ENCODE results near the gene PSME1.

DNA sequence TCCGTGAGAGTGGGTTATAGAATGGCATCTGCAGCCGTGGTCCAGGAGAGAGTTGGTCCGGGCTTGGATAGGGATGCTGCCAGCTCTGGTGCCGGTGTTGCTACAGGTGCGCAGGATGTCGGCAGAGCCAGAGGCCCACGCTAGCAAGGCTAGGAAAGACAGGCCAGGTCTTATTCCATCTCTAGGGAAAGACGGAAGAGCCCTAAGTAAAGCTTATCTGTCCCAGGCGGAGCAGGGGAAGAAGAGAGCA lies 485 bp upstream of the PSME1 start:
- TF ChIP-seq, protein P1, sequence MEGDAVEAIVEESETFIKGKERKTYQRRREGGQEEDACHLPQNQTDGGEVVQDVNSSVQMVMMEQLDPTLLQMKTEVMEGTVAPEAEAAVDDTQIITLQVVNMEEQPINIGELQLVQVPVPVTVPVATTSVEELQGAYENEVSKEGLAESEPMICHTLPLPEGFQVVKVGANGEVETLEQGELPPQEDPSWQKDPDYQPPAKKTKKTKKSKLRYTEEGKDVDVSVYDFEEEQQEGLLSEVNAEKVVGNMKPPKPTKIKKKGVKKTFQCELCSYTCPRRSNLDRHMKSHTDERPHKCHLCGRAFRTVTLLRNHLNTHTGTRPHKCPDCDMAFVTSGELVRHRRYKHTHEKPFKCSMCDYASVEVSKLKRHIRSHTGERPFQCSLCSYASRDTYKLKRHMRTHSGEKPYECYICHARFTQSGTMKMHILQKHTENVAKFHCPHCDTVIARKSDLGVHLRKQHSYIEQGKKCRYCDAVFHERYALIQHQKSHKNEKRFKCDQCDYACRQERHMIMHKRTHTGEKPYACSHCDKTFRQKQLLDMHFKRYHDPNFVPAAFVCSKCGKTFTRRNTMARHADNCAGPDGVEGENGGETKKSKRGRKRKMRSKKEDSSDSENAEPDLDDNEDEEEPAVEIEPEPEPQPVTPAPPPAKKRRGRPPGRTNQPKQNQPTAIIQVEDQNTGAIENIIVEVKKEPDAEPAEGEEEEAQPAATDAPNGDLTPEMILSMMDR (IDR thresholded peaks at IDR 0.05): no peak
- no peak for TF ChIP-seq ZFX (IDR thresholded peaks at IDR 0.05; ENCODE audit: borderline replicate concordance)
